H9 (cell line): ENCODE measurements around the gene FHOD1. TPM values are rescaled to one million over a fixed set of nuclear protein-coding genes. Genes with fewer than 3 reads are reported as not detected.
A peak's percentile ranks its signal among the peaks of the same experiment; 100 is the strongest.

Source experiments
- DNase-seq: peaks from one replicate; pipeline ENCODE4 v3.0.0-alpha.2; 2017
- H2AFZ ChIP-seq: one replicate; pipeline ENCODE4 v1.6.1; 2013; ENCODE audit warnings: mild to moderate bottlenecking, low read length, control low read depth, moderate library complexity
- H2AK5ac ChIP-seq: 2 replicates; pipeline ENCODE4 v1.6.1; 2013; ENCODE audit warnings: low read length, control low read depth, mixed read lengths; ENCODE audit not compliant: insufficient read length
- H2BK120ac ChIP-seq: one replicate; pipeline ENCODE4 v1.6.1; 2013; ENCODE audit warnings: low read depth, mild to moderate bottlenecking, low read length, control low read depth, inconsistent platforms; ENCODE audit not compliant: poor library complexity, severe bottlenecking
- H2BK12ac ChIP-seq: 2 replicates; pipeline ENCODE4 v1.6.1; 2013; ENCODE audit warnings: low read length, control low read depth, mixed read lengths, low read depth; ENCODE audit not compliant: insufficient read length
- H2BK15ac ChIP-seq: 2 replicates; pipeline ENCODE4 v1.6.1; 2013; ENCODE audit warnings: low read depth, low read length, control low read depth
- H2BK20ac ChIP-seq: one replicate; pipeline ENCODE4 v1.6.1; 2013; ENCODE audit warnings: low read depth, mild to moderate bottlenecking, low read length, control low read depth, inconsistent platforms; ENCODE audit not compliant: poor library complexity, severe bottlenecking
- H2BK5ac ChIP-seq: 2 replicates; pipeline ENCODE4 v1.6.1; 2013; ENCODE audit warnings: low read length, control low read depth, mixed read lengths; ENCODE audit not compliant: insufficient read length
- H3K14ac ChIP-seq: 2 replicates; pipeline ENCODE4 v1.6.1; 2013; ENCODE audit warnings: low read length, control low read depth; ENCODE audit not compliant: insufficient read depth
- H3K18ac ChIP-seq: 2 replicates; pipeline ENCODE4 v1.6.1; 2013; ENCODE audit warnings: low read depth, mild to moderate bottlenecking, mixed read lengths, low read length, control low read depth; ENCODE audit not compliant: insufficient read length
- H3K23ac ChIP-seq: 2 replicates; pipeline ENCODE4 v1.6.1; 2013; ENCODE audit warnings: low read length, control low read depth, mixed read lengths, low read depth; ENCODE audit not compliant: insufficient read length
- H3K23me2 ChIP-seq: 2 replicates; pipeline ENCODE4 v1.6.1; 2013; ENCODE audit warnings: low read depth, mild to moderate bottlenecking, mixed read lengths, low read length, control low read depth; ENCODE audit not compliant: insufficient read length, poor library complexity, severe bottlenecking
- H3K27ac ChIP-seq: 2 replicates; pipeline ENCODE4 v1.5.1; 2013; ENCODE audit warnings: low read length, control low read depth, mixed read lengths, low read depth; ENCODE audit not compliant: insufficient read length
- H3K27me3 ChIP-seq: 2 replicates; pipeline ENCODE4 v1.6.1; 2013; ENCODE audit warnings: low read length, control low read depth, inconsistent platforms; ENCODE audit not compliant: insufficient read depth
- H3K4ac ChIP-seq: 2 replicates; pipeline ENCODE4 v1.6.1; 2013; ENCODE audit warnings: low read depth, mild to moderate bottlenecking, control low read depth, inconsistent platforms, low read length, moderate library complexity
- H3K4me1 ChIP-seq: 2 replicates; pipeline ENCODE4 v1.6.1; 2013; ENCODE audit warnings: low read length, control low read depth, inconsistent platforms; ENCODE audit not compliant: insufficient read depth
- H3K4me2 ChIP-seq: 2 replicates; pipeline ENCODE4 v1.6.1; 2013; ENCODE audit warnings: low read length, control low read depth, mixed read lengths; ENCODE audit not compliant: insufficient read length, insufficient read depth
- H3K56ac ChIP-seq: 2 replicates; pipeline ENCODE4 v1.6.1; 2013; ENCODE audit warnings: low read depth, mild to moderate bottlenecking, mixed read lengths, low read length, control low read depth; ENCODE audit not compliant: insufficient read length
- H3K79me1 ChIP-seq: 2 replicates; pipeline ENCODE4 v1.6.1; 2013; ENCODE audit warnings: low read depth, mild to moderate bottlenecking, moderate library complexity, low read length, control low read depth, inconsistent platforms; ENCODE audit not compliant: insufficient read depth, poor library complexity, severe bottlenecking
- H3K79me2 ChIP-seq: 2 replicates; pipeline ENCODE4 v1.6.1; 2013; ENCODE audit warnings: low read length, control low read depth, inconsistent platforms; ENCODE audit not compliant: insufficient read depth
- H3K9ac ChIP-seq: 2 replicates; pipeline ENCODE4 v1.6.1; 2013; ENCODE audit warnings: low read length, control low read depth, mixed read lengths; ENCODE audit not compliant: insufficient read length; ENCODE audit errors: extremely low read depth
- H3K9me3 ChIP-seq: one replicate; pipeline ENCODE4 v1.6.1; 2013; ENCODE audit warnings: low read depth, low read length, inconsistent platforms; ENCODE audit not compliant: control insufficient read depth
- H3T11ph ChIP-seq: one replicate; pipeline ENCODE4 v1.6.1; 2013; ENCODE audit warnings: mild to moderate bottlenecking, low read length, control low read depth, inconsistent platforms
- H4K20me1 ChIP-seq: one replicate; pipeline ENCODE4 v1.6.1; 2013; ENCODE audit not compliant: control insufficient read depth, insufficient read length, insufficient read depth
- H4K5ac ChIP-seq: 2 replicates; pipeline ENCODE4 v1.6.1; 2013; ENCODE audit warnings: low read depth, mild to moderate bottlenecking, mixed read lengths, low read length, control low read depth; ENCODE audit not compliant: insufficient read length
- H4K8ac ChIP-seq: replicated peaks from 2 replicates; pipeline ENCODE4 v1.6.1; 2013; ENCODE audit warnings: low read length, control low read depth, mixed read lengths, low read depth; ENCODE audit not compliant: insufficient read length
- H4K91ac ChIP-seq: 2 replicates; pipeline ENCODE4 v1.6.1; 2013; ENCODE audit warnings: low read depth, mild to moderate bottlenecking, moderate library complexity, mixed read lengths, low read length, control low read depth; ENCODE audit not compliant: insufficient read length
- H3K27ac Mint-ChIP-seq, 3 experiments: 2 replicates in 2 of 3; 3 replicates in 1 of 3; pipeline ENCODE4 v1.8.0; 2020 to 2021; ENCODE audit warnings: mixed read lengths in 3 of 3, mild to moderate bottlenecking in 1 of 3, moderate library complexity in 1 of 3
- H3K27me3 Mint-ChIP-seq: 2 replicates; pipeline ENCODE4 v1.8.0; 2021; ENCODE audit warnings: low read depth, mild to moderate bottlenecking, moderate library complexity, mixed read lengths
- H3K36me3 Mint-ChIP-seq, 3 experiments: 2 replicates in 2 of 3; 3 replicates in 1 of 3; pipeline ENCODE4 v1.8.0; 2020 to 2021; ENCODE audit warnings: low read depth in 3 of 3, mixed read lengths in 3 of 3; ENCODE audit not compliant: insufficient read depth in 1 of 3
- H3K4me1 Mint-ChIP-seq, 2 experiments: 2 replicates each; pipeline ENCODE4 v1.8.0; 2020; ENCODE audit warnings: mixed read lengths in 2 of 2
- H3K4me3 Mint-ChIP-seq, 2 experiments: 2 replicates in 1 of 2; 3 replicates in 1 of 2; pipeline ENCODE4 v1.8.0; 2020 to 2021; ENCODE audit warnings: mild to moderate bottlenecking in 2 of 2, mixed read lengths in 2 of 2, moderate library complexity in 1 of 2
- H3K9me3 Mint-ChIP-seq, 2 experiments: 2 replicates in 1 of 2; 3 replicates in 1 of 2; pipeline ENCODE4 v1.8.0; 2020; ENCODE audit warnings: mild to moderate bottlenecking in 2 of 2, mixed read lengths in 2 of 2, moderate library complexity in 1 of 2
- CTCF ChIP-seq: fragments of 200-600 bp; sonication (generic); conservative IDR thresholded peaks from 3 replicates; pipeline ENCODE4 v1.8.0; 2021; ENCODE audit warnings: antibody characterized with exemption, mild to moderate bottlenecking
- WGBS: extraction: QIAGEN DNeasy Blood & Tissue Kit; methylation state at CpG from one replicate; pipeline ENCODE4 v1.1.7; 2013; ENCODE audit warnings: missing lambda C conversion rate, low lambda C conversion rate, mixed read lengths; ENCODE audit not compliant: insufficient read length; ENCODE audit errors: extremely low coverage; 5-methylcytosine and 5-hydroxymethylcytosine counted together
- total RNA-seq: library from RNA; stranded (reverse); gene quantifications from 2 replicates; pipeline ENCODE4 v1.2.1, GENCODE V29; 2021

The FHOD1 gene
- total RNA-seq, 1 experiment from 2014 or later: 67.0 TPM

GRCh38 chr16:67280090-67281015, 33.1 kb upstream of the FHOD1 start:
- H3K27ac ChIP-seq: no peak overlapping the region
- Mint-ChIP-seq H3K4me3 (peak overlapping the region; percentile 46 to 55; a peak in 3 of 5 replicates), H3K4me1 (peaks cover 3 to 5% of the 10 kb centered on the region in 2 experiments; a peak in 3 of 4 replicates), H3K9me3 (no peaks in the 10 kb centered on the region), H3K36me3 (peaks cover 0 to 14% (median 4%) of the 10 kb centered on the region in 3 experiments; a peak in 3 of 7 replicates), H3K27ac (no peak overlapping the region), H3K27me3 (peaks cover 16% of the 10 kb centered on the region)
- no CpG with 5 or more reads among the region's 15 CpGs for WGBS
- no peak overlapping the region for H2AK5ac ChIP-seq
- no peak overlapping the region for H2BK15ac ChIP-seq
- no peaks in the 10 kb centered on the region for H3K79me2 ChIP-seq
- H3K18ac ChIP-seq: no peak overlapping the region
- no peaks in the 10 kb centered on the region for H3K79me1 ChIP-seq
- H3K4ac ChIP-seq: no peak overlapping the region
- no peaks in the 10 kb centered on the region for H3K27me3 ChIP-seq
- no peak overlapping the region for H2BK120ac ChIP-seq
- no peaks in the 10 kb centered on the region for H4K20me1 ChIP-seq
- no peak overlapping the region for H4K8ac ChIP-seq
- H4K91ac ChIP-seq: no peak overlapping the region
- H3T11ph ChIP-seq: no peak overlapping the region
- no peak overlapping the region for H3K14ac ChIP-seq
- no peaks in the 10 kb centered on the region for H3K9me3 ChIP-seq
- peaks cover 6% of the 10 kb centered on the region for H3K23me2 ChIP-seq
- no peaks in the 10 kb centered on the region for H3K4me1 ChIP-seq
- no peak overlapping the region for H3K23ac ChIP-seq
- no peak overlapping the region for H4K5ac ChIP-seq
- no peak for DNase-seq
- no peak overlapping the region for H2BK12ac ChIP-seq
- no peak overlapping the region for H2BK20ac ChIP-seq
- H2BK5ac ChIP-seq: no peak overlapping the region
- H3K9ac ChIP-seq: no peak overlapping the region
- no peak for TF ChIP-seq CTCF
- H3K4me2 ChIP-seq: no peak overlapping the region
- no peak overlapping the region for H2AFZ ChIP-seq
- H3K56ac ChIP-seq: no peak overlapping the region
